Esophagus (tissue), 2 donors: Measurements from ENCODE around the gene MEGF11. TPM values are rescaled to one million over a fixed set of nuclear protein-coding genes. Genes with fewer than 3 reads are reported as not detected.

Source experiments
- H3K27ac ChIP-seq, 2 donors: one replicate each; pipeline ENCODE4 v1.5.1; 2013; ENCODE audit warnings: low read depth in 2 of 2, mild to moderate bottlenecking in 2 of 2, inconsistent platforms in 1 of 2, low read length in 1 of 2, moderate library complexity in 1 of 2
- H3K27me3 ChIP-seq, 2 donors: one replicate each; pipeline ENCODE4 v1.6.1; 2013; ENCODE audit warnings: low read length in 2 of 2, control low read depth in 1 of 2, mild to moderate bottlenecking in 1 of 2; ENCODE audit not compliant: insufficient read depth in 2 of 2, control insufficient read depth in 1 of 2
- H3K36me3 ChIP-seq, 2 donors: one replicate each; pipeline ENCODE4 v1.6.1; 2013; ENCODE audit warnings: low read length in 1 of 2; ENCODE audit not compliant: control insufficient read depth in 2 of 2, insufficient read depth in 2 of 2
- H3K4me1 ChIP-seq, 2 donors: one replicate each; pipeline ENCODE4 v1.6.1; 2013; ENCODE audit warnings: low read length in 1 of 2; ENCODE audit not compliant: control insufficient read depth in 2 of 2, insufficient read depth in 2 of 2
- H3K4me3 ChIP-seq, 2 donors: one replicate each; pipeline ENCODE4 v1.5.1; 2013; ENCODE audit warnings: low read length in 2 of 2, mild to moderate bottlenecking in 2 of 2, low read depth in 1 of 2, moderate library complexity in 1 of 2
- H3K9me3 ChIP-seq, 2 donors: one replicate each; pipeline ENCODE4 v1.6.1; 2013; ENCODE audit warnings: mild to moderate bottlenecking in 2 of 2, low read depth in 1 of 2, low read length in 1 of 2, moderate library complexity in 1 of 2; ENCODE audit not compliant: control insufficient read depth in 2 of 2, insufficient read depth in 1 of 2
- WGBS, 2 donors: extraction: QIAGEN DNeasy Blood & Tissue Kit; methylation state at CpG; one replicate each; pipeline ENCODE4 v1.1.7; 2013; 5-methylcytosine and 5-hydroxymethylcytosine counted together
- polyA plus RNA-seq, 2 donors: library from polyadenylated mRNA; stranded (reverse); fragments of 200-250 nt; gene quantifications; one replicate each; pipeline ENCODE4 v1.2.3, GENCODE V29; 2013
- donor health status: healthy with polysubstance abuse.
- donor health status: Bipolar disorder and iron deficiency.

Gene MEGF11
- polyA plus RNA-seq, 2 donors: not detected

- Histone ChIP-seq H3K4me3 (no peak overlapping the region), H3K27ac (peak overlapping the region; percentile 34 to 38), H3K4me1 (peaks cover 0 to 6% of the 10 kb centered on the region in 2 donors), H3K27me3 (no peaks in the 10 kb centered on the region), H3K36me3 (peaks cover 9 to 13% of the 10 kb centered on the region in 2 donors), H3K9me3 (no peaks in the 10 kb centered on the region)
- 64 to 72% methylated on average over 2 of the region's 2 CpGs for WGBS, 2 donors
Observed at GRCh38 chr15:65901336-65901735, 352.2 kb downstream of the MEGF11 start.

- no peaks in the 10 kb centered on the region for H3K9me3 ChIP-seq
- no peak overlapping the region for H3K4me3 ChIP-seq
- H3K27me3 ChIP-seq: no peaks in the 10 kb centered on the region
- 96 to 97% methylated on average over 3 of the region's 3 CpGs for WGBS, 2 donors
- H3K36me3 ChIP-seq: peaks cover 12 to 13% of the 10 kb centered on the region in 2 donors
- H3K4me1 ChIP-seq: peaks cover 0 to 6% of the 10 kb centered on the region in 2 donors
- peak overlapping the region in 1 of 2 donors; percentile 18 for H3K27ac ChIP-seq
Observed at GRCh38 chr15:65900488-65900887, 353.1 kb downstream of the MEGF11 start.

- H3K27me3 ChIP-seq: no peaks in the 10 kb centered on the region
- no peaks in the 10 kb centered on the region for H3K9me3 ChIP-seq
- no peak overlapping the region for H3K4me3 ChIP-seq
- no peak overlapping the region for H3K27ac ChIP-seq
- 78 to 80% methylated on average over 2 of the region's 2 CpGs for WGBS, 2 donors
- peaks cover 12 to 18% of the 10 kb centered on the region in 2 donors for H3K36me3 ChIP-seq
- H3K4me1 ChIP-seq: no peaks in the 10 kb centered on the region
Observed at GRCh38 chr15:65896236-65896635, 357.3 kb downstream of the MEGF11 start.

- Histone ChIP-seq H3K9me3 (no peaks in the 10 kb centered on the region), H3K4me3 (no peak overlapping the region), H3K27ac (no peak overlapping the region), H3K36me3 (peaks cover 3 to 8% of the 10 kb centered on the region in 2 donors), H3K4me1 (no peaks in the 10 kb centered on the region), H3K27me3 (no peaks in the 10 kb centered on the region)
- WGBS, 2 donors: 87 to 88% methylated on average over 5 of the region's 5 CpGs
Observed at GRCh38 chr15:65893060-65893459, 360.5 kb downstream of the MEGF11 start.

- 57 to 60% methylated on average over 3 of the region's 3 CpGs for WGBS, 2 donors
- H3K36me3 ChIP-seq: peaks cover 0 to 8% of the 10 kb centered on the region in 2 donors
- no peaks in the 10 kb centered on the region for H3K27me3 ChIP-seq
Observed at GRCh38 chr15:65888981-65889380, 364.6 kb downstream of the MEGF11 start.

GRCh38 chr15:65887565-65887964 is 366.0 kb downstream of the MEGF11 start:
- Histone ChIP-seq H3K36me3 (peaks cover 0 to 3% of the 10 kb centered on the region in 2 donors), H3K9me3 (no peaks in the 10 kb centered on the region), H3K27me3 (no peaks in the 10 kb centered on the region), H3K4me3 (no peak overlapping the region), H3K27ac (no peak overlapping the region), H3K4me1 (no peaks in the 10 kb centered on the region)
- WGBS, 2 donors: 69 to 75% methylated on average over 3 of the region's 3 CpGs

More at GRCh38 chr15:65888981-65889380, 364.6 kb downstream of the MEGF11 start:
- H3K4me3 ChIP-seq: no peak overlapping the region
- H3K27ac ChIP-seq: no peak overlapping the region
- no peaks in the 10 kb centered on the region for H3K9me3 ChIP-seq
- H3K4me1 ChIP-seq: no peaks in the 10 kb centered on the region

- no peaks in the 10 kb centered on the region for H3K27me3 ChIP-seq
- WGBS, 2 donors: 55 to 77% methylated on average over 4 of the region's 4 CpGs
- H3K4me1 ChIP-seq: no peaks in the 10 kb centered on the region
- no peak overlapping the region for H3K4me3 ChIP-seq
- no peaks in the 10 kb centered on the region for H3K9me3 ChIP-seq
- H3K36me3 ChIP-seq: no peaks in the 10 kb centered on the region
- peak overlapping the region; percentile 22 to 56 for H3K27ac ChIP-seq
Observed at GRCh38 chr15:65885668-65886218, 367.8 kb downstream of the MEGF11 start.

- Histone ChIP-seq H3K27ac (no peak overlapping the region), H3K9me3 (no peaks in the 10 kb centered on the region), H3K4me1 (no peaks in the 10 kb centered on the region), H3K36me3 (no peaks in the 10 kb centered on the region), H3K4me3 (no peak overlapping the region), H3K27me3 (no peaks in the 10 kb centered on the region)
Observed at GRCh38 chr15:65884511-65884910, 369.0 kb downstream of the MEGF11 start.

GRCh38 chr15:65883571-65883970 is 370.0 kb downstream of the MEGF11 start:
- no peaks in the 10 kb centered on the region for H3K4me1 ChIP-seq
- no peak overlapping the region for H3K4me3 ChIP-seq
- 90 to 92% methylated on average over 6 of the region's 6 CpGs for WGBS, 2 donors
- H3K36me3 ChIP-seq: peaks cover 0 to 2% of the 10 kb centered on the region in 2 donors
- H3K27me3 ChIP-seq: no peaks in the 10 kb centered on the region
- H3K27ac ChIP-seq: no peak overlapping the region
- H3K9me3 ChIP-seq: no peaks in the 10 kb centered on the region

- Histone ChIP-seq H3K27ac (no peak overlapping the region), H3K27me3 (no peaks in the 10 kb centered on the region), H3K36me3 (peaks cover 4 to 7% of the 10 kb centered on the region in 2 donors), H3K9me3 (no peaks in the 10 kb centered on the region), H3K4me1 (no peaks in the 10 kb centered on the region), H3K4me3 (no peak overlapping the region)
- WGBS, 2 donors: 75 to 80% methylated on average over 3 of the region's 3 CpGs
Observed at GRCh38 chr15:65881766-65882434, 371.6 kb downstream of the MEGF11 start.
